ENCODE measurements around the gene RFX3.

GRCh38 chr9:3321186-3321585 is 204.6 kb downstream of the RFX3 start:
- TF ChIP-seq, protein P1, sequence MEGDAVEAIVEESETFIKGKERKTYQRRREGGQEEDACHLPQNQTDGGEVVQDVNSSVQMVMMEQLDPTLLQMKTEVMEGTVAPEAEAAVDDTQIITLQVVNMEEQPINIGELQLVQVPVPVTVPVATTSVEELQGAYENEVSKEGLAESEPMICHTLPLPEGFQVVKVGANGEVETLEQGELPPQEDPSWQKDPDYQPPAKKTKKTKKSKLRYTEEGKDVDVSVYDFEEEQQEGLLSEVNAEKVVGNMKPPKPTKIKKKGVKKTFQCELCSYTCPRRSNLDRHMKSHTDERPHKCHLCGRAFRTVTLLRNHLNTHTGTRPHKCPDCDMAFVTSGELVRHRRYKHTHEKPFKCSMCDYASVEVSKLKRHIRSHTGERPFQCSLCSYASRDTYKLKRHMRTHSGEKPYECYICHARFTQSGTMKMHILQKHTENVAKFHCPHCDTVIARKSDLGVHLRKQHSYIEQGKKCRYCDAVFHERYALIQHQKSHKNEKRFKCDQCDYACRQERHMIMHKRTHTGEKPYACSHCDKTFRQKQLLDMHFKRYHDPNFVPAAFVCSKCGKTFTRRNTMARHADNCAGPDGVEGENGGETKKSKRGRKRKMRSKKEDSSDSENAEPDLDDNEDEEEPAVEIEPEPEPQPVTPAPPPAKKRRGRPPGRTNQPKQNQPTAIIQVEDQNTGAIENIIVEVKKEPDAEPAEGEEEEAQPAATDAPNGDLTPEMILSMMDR (IDR thresholded peaks at IDR 0.05; ENCODE audit: low read depth, low read length, poor library complexity, severe bottlenecking), result no peak
- TF ChIP-seq EZH2phosphoT487 (IDR thresholded peaks at IDR 0.05; ENCODE audit: borderline replicate concordance, low read length), result no peak

Data from DOHH2 (cell line).